ENCODE results near the gene AADAC. TPM values are rescaled to one million over a fixed set of nuclear protein-coding genes. Genes with fewer than 3 reads are reported as not detected.
A peak's percentile ranks its signal among the peaks of the same experiment; 100 is the strongest.

AADAC gene
- total RNA-seq, 3 donors from 2014 or later (not counting 1 experiment from before 2014, with no cell fraction given): not detected

DNA sequence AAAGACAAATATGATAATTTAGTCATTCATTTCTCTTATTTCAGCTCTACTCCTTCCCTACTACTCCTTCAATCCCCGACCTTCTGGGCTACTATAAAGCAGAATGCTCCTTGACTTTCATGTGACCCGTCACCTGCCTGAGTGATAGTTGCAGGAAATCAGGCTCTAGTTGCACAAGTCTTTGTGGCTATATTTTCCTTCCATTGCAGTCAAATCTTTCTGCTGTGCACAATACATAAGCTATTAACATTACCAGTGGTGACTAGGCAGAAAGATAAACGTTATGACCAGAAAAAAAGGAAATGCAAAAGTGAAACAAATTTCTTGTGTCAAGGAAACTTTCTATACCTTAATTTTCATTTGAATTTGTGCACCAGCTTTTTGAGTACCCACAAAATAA, 61.8 kb downstream of the AADAC start:
- H3K36me3 Mint-ChIP-seq: no peaks in the 10 kb centered on the region
- H3K27me3 Mint-ChIP-seq (ENCODE audit: low read depth in 2 of 2): no peaks in the 10 kb centered on the region
- no peak overlapping the region for H3K27ac ChIP-seq (ENCODE audit: low read length)
- H3K4me3 ChIP-seq (ENCODE audit: low read length): no peak overlapping the region
- intact Hi-C loops (cut with micrococcal nuclease): no loop called here
- peak overlapping the region; percentile 47 for H3K4me3 Mint-ChIP-seq
- no peaks in the 10 kb centered on the region for H3K9me3 Mint-ChIP-seq
- no peak for DNase-seq
- peak overlapping the region; percentile 19 to 27 for H3K27ac Mint-ChIP-seq
- peaks cover 18 to 22% of the 10 kb centered on the region in 2 donors for H3K4me1 Mint-ChIP-seq
- TF ChIP-seq, protein P1, sequence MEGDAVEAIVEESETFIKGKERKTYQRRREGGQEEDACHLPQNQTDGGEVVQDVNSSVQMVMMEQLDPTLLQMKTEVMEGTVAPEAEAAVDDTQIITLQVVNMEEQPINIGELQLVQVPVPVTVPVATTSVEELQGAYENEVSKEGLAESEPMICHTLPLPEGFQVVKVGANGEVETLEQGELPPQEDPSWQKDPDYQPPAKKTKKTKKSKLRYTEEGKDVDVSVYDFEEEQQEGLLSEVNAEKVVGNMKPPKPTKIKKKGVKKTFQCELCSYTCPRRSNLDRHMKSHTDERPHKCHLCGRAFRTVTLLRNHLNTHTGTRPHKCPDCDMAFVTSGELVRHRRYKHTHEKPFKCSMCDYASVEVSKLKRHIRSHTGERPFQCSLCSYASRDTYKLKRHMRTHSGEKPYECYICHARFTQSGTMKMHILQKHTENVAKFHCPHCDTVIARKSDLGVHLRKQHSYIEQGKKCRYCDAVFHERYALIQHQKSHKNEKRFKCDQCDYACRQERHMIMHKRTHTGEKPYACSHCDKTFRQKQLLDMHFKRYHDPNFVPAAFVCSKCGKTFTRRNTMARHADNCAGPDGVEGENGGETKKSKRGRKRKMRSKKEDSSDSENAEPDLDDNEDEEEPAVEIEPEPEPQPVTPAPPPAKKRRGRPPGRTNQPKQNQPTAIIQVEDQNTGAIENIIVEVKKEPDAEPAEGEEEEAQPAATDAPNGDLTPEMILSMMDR (IDR thresholded peaks at IDR 0.05): no peak
- no peaks in the 10 kb centered on the region for H3K36me3 ChIP-seq (ENCODE audit: control insufficient read depth, insufficient read depth, low read length)
- H3K4me1 ChIP-seq (ENCODE audit: control insufficient read depth, insufficient read depth, low read length): no peaks in the 10 kb centered on the region
- H3K9me3 ChIP-seq (ENCODE audit: control insufficient read depth, insufficient read depth, low read length): no peaks in the 10 kb centered on the region
- peak in 2 of 3 donors; percentile 20 to 69 for ATAC-seq
- no peaks in the 10 kb centered on the region for H3K27me3 ChIP-seq (ENCODE audit: control insufficient read depth, insufficient read depth, low read length)
- 15% methylated on average over 2 of the region's 3 CpGs for WGBS (ENCODE audit: insufficient coverage)

DNA sequence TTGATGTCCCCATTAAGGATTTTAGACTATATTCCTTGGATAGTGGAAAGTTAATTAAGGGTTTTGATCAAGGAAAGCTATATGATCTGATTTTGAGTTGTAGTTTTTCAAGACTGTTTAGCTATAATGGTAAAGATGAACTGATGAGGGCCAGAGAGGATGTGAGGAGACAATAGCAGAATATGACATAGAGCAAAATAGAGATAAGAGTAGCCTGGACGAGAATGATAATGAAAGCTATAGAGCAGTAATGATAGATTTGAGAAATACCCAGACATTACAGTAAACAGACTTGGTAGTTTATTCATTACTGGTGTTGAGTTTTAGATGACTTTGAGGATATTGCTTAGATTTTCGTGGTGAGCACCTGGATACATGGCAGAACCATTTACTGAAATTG, 63.4 kb downstream of the AADAC start:
- H3K27me3 ChIP-seq (ENCODE audit: control insufficient read depth, insufficient read depth, low read length): no peaks in the 10 kb centered on the region
- H3K36me3 ChIP-seq (ENCODE audit: control insufficient read depth, insufficient read depth, low read length): no peaks in the 10 kb centered on the region
- Mint-ChIP-seq H3K27me3 (ENCODE audit: low read depth in 2 of 2) (no peaks in the 10 kb centered on the region), H3K36me3 (no peaks in the 10 kb centered on the region), H3K4me3 (no peak overlapping the region), H3K27ac (no peak overlapping the region), H3K9me3 (no peaks in the 10 kb centered on the region), H3K4me1 (peaks cover 14 to 19% of the 10 kb centered on the region in 2 donors)
- ATAC-seq (peak in 1 of 3 donors; percentile 46), DNase-seq (no peak)
- 94% methylated on average over 2 of the region's 2 CpGs for WGBS (ENCODE audit: insufficient coverage)
- no peak overlapping the region for H3K27ac ChIP-seq (ENCODE audit: low read length)
- TF ChIP-seq, protein P1 (IDR thresholded peaks at IDR 0.05): no peak
- H3K4me1 ChIP-seq (ENCODE audit: control insufficient read depth, insufficient read depth, low read length): no peaks in the 10 kb centered on the region
- no peaks in the 10 kb centered on the region for H3K9me3 ChIP-seq (ENCODE audit: control insufficient read depth, insufficient read depth, low read length)
- H3K4me3 ChIP-seq (ENCODE audit: low read length): no peak overlapping the region
- intact Hi-C loops (cut with micrococcal nuclease): no loop called here

Other genes starting within 250 kb of the AADAC start
- gene AADACL2, start 80.2 kb upstream of the AADAC start, total RNA-seq: not detected
- gene SUCNR1, start 59.5 kb downstream of the AADAC start, total RNA-seq: under 1 TPM in 2 of 3 donors, not detected in 1; 0.19 to 0.23 TPM

Measured in natural killer cell (primary cell).